Mesendoderm (in vitro differentiated cells): ENCODE measurements around the gene LDAH.

Experiments used
- DNase-seq: peaks from one replicate; pipeline ENCODE4 v3.0.0; 2013
- H2AK5ac ChIP-seq: 2 replicates; pipeline ENCODE4 v1.6.1; 2013; ENCODE audit warnings: low read length, inconsistent platforms
- H2BK120ac ChIP-seq: 2 replicates; pipeline ENCODE4 v1.6.1; 2013; ENCODE audit warnings: low read depth, mild to moderate bottlenecking, low read length, moderate library complexity, mixed read lengths
- H2BK15ac ChIP-seq: replicated peaks from 2 replicates; pipeline ENCODE4 v1.6.1; 2013; ENCODE audit warnings: low read depth, mild to moderate bottlenecking, moderate library complexity
- H2BK5ac ChIP-seq: 2 replicates; pipeline ENCODE4 v1.6.1; 2013; ENCODE audit warnings: low read length, inconsistent platforms
- H3K18ac ChIP-seq: 2 replicates; pipeline ENCODE4 v1.6.1; 2013; ENCODE audit warnings: mild to moderate bottlenecking, low read length, mixed read lengths
- H3K23ac ChIP-seq: one replicate; pipeline ENCODE4 v1.6.1; 2013; ENCODE audit warnings: low read length
- H3K27ac ChIP-seq: 2 replicates; pipeline ENCODE4 v1.5.1; 2013; ENCODE audit warnings: low read depth, mild to moderate bottlenecking, inconsistent platforms, low read length, moderate library complexity
- H3K27me3 ChIP-seq: 2 replicates; pipeline ENCODE4 v1.6.1; 2013; ENCODE audit warnings: low read length, control low read depth, mild to moderate bottlenecking, inconsistent platforms; ENCODE audit not compliant: insufficient read depth, poor library complexity
- H3K36me3 ChIP-seq: 2 replicates; pipeline ENCODE4 v1.6.1; 2013; ENCODE audit warnings: low read length, inconsistent platforms; ENCODE audit not compliant: control insufficient read depth, insufficient read depth
- H3K4ac ChIP-seq: one replicate; pipeline ENCODE4 v1.6.1; 2013; ENCODE audit warnings: low read depth, mild to moderate bottlenecking, low read length, moderate library complexity
- H3K4me1 ChIP-seq: 2 replicates; pipeline ENCODE4 v1.6.1; 2013; ENCODE audit warnings: low read depth, low read length, inconsistent platforms; ENCODE audit not compliant: control insufficient read depth
- H3K4me2 ChIP-seq: 2 replicates; pipeline ENCODE4 v1.6.1; 2013; ENCODE audit warnings: low read length
- H3K4me3 ChIP-seq: 2 replicates; pipeline ENCODE4 v1.5.1; 2013; ENCODE audit warnings: mild to moderate bottlenecking, low read length
- H3K56ac ChIP-seq: one replicate; pipeline ENCODE4 v1.6.1; 2013; ENCODE audit warnings: low read length
- H3K79me1 ChIP-seq: 2 replicates; pipeline ENCODE4 v1.6.1; 2013; ENCODE audit warnings: low read length, inconsistent platforms
- H3K79me2 ChIP-seq: 2 replicates; pipeline ENCODE4 v1.6.1; 2013; ENCODE audit warnings: mild to moderate bottlenecking, low read length; ENCODE audit not compliant: control insufficient read depth, insufficient read depth
- H3K9ac ChIP-seq: 2 replicates; pipeline ENCODE4 v1.6.1; 2013; ENCODE audit warnings: low read length, inconsistent platforms
- H4K5ac ChIP-seq: one replicate; pipeline ENCODE4 v1.6.1; 2013; ENCODE audit warnings: low read length
- H4K8ac ChIP-seq: one replicate; pipeline ENCODE4 v1.6.1; 2013; ENCODE audit warnings: low read depth, mild to moderate bottlenecking, control low read depth, low read length, moderate library complexity
- WGBS: extraction: QIAGEN DNeasy Blood & Tissue Kit; methylation state at CpG from one replicate; pipeline ENCODE4 v1.1.7; 2013; ENCODE audit warnings: low lambda C conversion rate, missing lambda C conversion rate; ENCODE audit not compliant: insufficient coverage; ENCODE audit errors: extremely low coverage; 5-methylcytosine and 5-hydroxymethylcytosine counted together

The LDAH gene

DNA sequence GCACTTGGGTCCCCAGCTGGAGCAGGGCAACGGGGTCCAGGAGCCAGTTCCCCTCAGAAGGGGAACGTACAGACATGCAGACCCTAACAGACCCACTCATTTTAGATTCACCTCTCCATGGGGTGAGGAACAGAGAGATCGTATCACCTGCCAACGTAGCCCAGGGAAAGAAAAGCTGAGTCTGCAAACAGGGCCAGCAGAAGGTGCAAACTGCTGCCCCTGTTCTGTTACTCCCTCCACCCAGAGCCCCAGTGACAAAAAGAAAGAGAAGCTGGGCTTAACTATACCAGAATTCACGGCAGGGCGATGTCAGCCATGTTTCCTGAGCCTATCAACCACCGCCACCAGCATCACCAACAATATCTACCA, 171.2 kb downstream of the LDAH start:
- no peaks in the 10 kb centered on the region for H3K4me1 ChIP-seq
- peak overlapping the region; percentile 96 for H3K9ac ChIP-seq
- H2AK5ac ChIP-seq, result no peak overlapping the region
- no peak overlapping the region for H4K5ac ChIP-seq
- no peaks in the 10 kb centered on the region for H3K79me1 ChIP-seq
- H3K4me2 ChIP-seq, result no peak overlapping the region
- H3K18ac ChIP-seq, result no peak overlapping the region
- DNase-seq, result no peak
- no peak overlapping the region for H3K4me3 ChIP-seq
- no peak overlapping the region for H3K4ac ChIP-seq
- no peak overlapping the region for H2BK120ac ChIP-seq
- no peak overlapping the region for H2BK15ac ChIP-seq
- H3K36me3 ChIP-seq, result no peaks in the 10 kb centered on the region
- no peak overlapping the region for H4K8ac ChIP-seq
- H3K56ac ChIP-seq, result peak overlapping the region; percentile 96
- WGBS, result no CpG with 5 or more reads among the region's 7 CpGs
- no peak overlapping the region for H3K27ac ChIP-seq
- no peaks in the 10 kb centered on the region for H3K27me3 ChIP-seq
- H3K79me2 ChIP-seq, result no peaks in the 10 kb centered on the region
- H2BK5ac ChIP-seq, result no peak overlapping the region
- no peak overlapping the region for H3K23ac ChIP-seq

DNA sequence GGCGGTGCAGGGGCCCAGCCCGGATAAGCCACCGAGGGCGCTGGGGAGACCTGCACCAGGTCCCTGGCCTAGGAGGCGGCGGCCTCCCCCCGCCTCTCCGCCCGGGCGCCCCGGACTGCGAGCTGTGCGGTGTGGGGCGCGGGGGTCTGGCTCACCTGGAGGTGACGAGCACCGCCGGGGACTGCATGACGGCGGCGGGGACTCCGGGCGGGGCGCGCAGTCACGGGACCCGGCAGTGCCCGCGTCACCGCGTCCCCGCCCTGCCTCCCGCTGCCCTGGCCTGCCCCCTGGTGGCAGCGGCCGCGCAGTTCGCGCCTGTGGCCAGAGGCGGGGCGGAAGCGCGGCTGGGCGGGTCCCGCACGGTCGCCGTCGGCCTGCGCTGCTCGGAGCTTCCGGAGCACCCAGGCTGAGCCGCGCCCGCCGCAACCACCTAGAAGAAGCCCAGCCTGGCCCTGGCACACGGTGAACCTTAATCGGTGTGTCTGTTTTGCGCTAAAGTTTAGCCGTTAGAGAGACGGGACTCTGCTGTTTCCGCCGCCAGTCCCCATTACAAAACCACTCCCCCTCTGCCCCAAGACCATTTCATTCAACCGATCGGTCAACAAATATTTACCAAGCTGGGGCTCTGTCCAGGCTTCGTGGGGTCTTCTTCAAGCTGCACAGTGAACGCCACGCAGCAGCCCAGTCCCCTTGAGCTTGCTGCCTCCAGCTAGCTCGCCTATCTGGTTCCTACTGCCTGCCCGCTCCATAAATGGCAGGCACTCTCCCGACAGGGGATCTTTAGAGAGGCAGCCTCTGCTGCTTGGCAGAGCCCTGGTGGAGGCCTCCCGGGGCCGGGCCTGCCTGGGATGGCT, 171.8 kb downstream of the LDAH start, which contains the start of gene HS1BP3:
TSS of gene HS1BP3 (minus strand) at position 222 of the 854 bp plus-strand sequence. CDS start at position 187, 35 bp downstream.
- Histone ChIP-seq H3K36me3 (no peaks in the 10 kb centered on the region), H3K4me1 (no peaks in the 10 kb centered on the region), H2BK5ac (no peak within 1 kb of the TSS), H3K18ac (peak within 1 kb of the TSS; percentile 32), H3K4me3 (peak within 1 kb of the TSS; percentile 75), H3K4ac (no peak within 1 kb of the TSS), H3K79me2 (no peaks in the 10 kb centered on the region), H3K27me3 (no peaks in the 10 kb centered on the region), H3K23ac (peak within 1 kb of the TSS; percentile 20), H2AK5ac (no peak within 1 kb of the TSS), H4K8ac (peak within 1 kb of the TSS; percentile 59), H4K5ac (peak within 1 kb of the TSS; percentile 91), H2BK15ac (no peak within 1 kb of the TSS), H3K9ac (peak within 1 kb of the TSS; percentile 96), H2BK120ac (no peak within 1 kb of the TSS), H3K4me2 (peak within 1 kb of the TSS; percentile 83), H3K79me1 (no peaks in the 10 kb centered on the region), H3K27ac (peak within 1 kb of the TSS; percentile 20), H3K56ac (peak within 1 kb of the TSS; percentile 96)
- DNase-seq, result peak; percentile 82
- WGBS, result no CpG with 5 or more reads among the region's 72 CpGs

DNA sequence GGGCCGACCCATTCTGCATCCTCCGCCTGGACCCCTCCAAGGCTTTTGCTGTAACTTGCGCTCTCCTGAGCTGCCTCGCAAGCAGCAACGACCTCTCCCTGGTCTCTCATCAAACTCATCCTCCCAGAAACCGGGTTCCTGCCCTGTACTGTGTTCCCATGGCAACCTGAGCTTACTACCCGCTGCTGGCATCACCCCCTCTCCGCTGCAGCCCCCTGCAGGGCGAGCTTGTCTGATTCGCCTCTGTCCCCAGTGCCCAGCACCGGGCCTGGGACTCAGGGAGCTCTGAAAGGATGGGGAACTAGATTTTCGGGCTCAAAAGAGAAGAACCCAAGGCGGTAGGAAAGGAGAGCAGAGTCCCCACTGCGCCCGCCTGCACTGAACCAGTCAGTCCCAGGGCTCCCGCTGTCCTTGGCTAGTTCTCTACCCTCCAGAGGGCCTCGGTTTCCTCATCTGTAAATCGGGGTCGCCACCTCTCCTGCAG, 172.5 kb downstream of the LDAH start:
- no peaks in the 10 kb centered on the region for H3K79me1 ChIP-seq
- no peaks in the 10 kb centered on the region for H3K4me1 ChIP-seq
- DNase-seq, result peak; percentile 57
- peak overlapping the region; percentile 59 for H4K8ac ChIP-seq
- H3K36me3 ChIP-seq, result no peaks in the 10 kb centered on the region
- no peak overlapping the region for H2BK5ac ChIP-seq
- H3K4ac ChIP-seq, result no peak overlapping the region
- no peak overlapping the region for H3K23ac ChIP-seq
- peak overlapping the region; percentile 71 for H3K56ac ChIP-seq
- H3K27me3 ChIP-seq, result no peaks in the 10 kb centered on the region
- H3K4me2 ChIP-seq, result peak overlapping the region; percentile 81
- no peaks in the 10 kb centered on the region for H3K79me2 ChIP-seq
- no peak overlapping the region for H2BK120ac ChIP-seq
- H3K4me3 ChIP-seq, result peak overlapping the region; percentile 38
- H2AK5ac ChIP-seq, result no peak overlapping the region
- no CpG with 5 or more reads among the region's 19 CpGs for WGBS
- H3K18ac ChIP-seq, result peak overlapping the region; percentile 32
- H2BK15ac ChIP-seq, result no peak overlapping the region
- H4K5ac ChIP-seq, result no peak overlapping the region
- H3K9ac ChIP-seq, result peak overlapping the region; percentile 81
- H3K27ac ChIP-seq, result no peak overlapping the region

DNA sequence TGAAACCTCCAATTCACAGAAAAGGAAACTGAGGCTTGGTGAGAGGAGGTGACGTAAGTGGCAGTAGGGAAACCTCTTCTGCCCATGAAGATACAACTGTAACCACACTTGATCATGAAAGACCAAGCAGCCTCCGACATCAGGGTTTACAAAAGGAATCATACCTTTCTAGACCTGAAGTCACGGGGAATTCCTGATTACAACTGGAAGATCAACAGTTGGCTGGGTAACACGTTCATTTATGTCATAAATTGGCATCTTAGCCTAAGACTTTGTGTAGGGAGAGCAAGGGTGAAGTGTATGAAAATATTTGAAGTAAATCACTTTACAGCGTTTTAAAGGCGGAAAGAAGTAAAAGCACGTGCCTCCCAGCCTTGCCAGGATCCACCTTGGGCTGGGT, 172.9 kb downstream of the LDAH start:
- WGBS, result no CpG with 5 or more reads among the region's 7 CpGs
- Histone ChIP-seq H3K4me3 (no peak overlapping the region), H4K5ac (no peak overlapping the region), H3K4me1 (no peaks in the 10 kb centered on the region), H2BK5ac (no peak overlapping the region), H3K56ac (peak overlapping the region; percentile 71), H3K4me2 (peak overlapping the region; percentile 81), H3K9ac (peak overlapping the region; percentile 81), H3K18ac (no peak overlapping the region), H3K27ac (no peak overlapping the region), H3K79me2 (no peaks in the 10 kb centered on the region), H3K23ac (peak overlapping the region; percentile 20), H2BK120ac (no peak overlapping the region), H2BK15ac (no peak overlapping the region), H3K36me3 (no peaks in the 10 kb centered on the region), H2AK5ac (no peak overlapping the region), H3K4ac (no peak overlapping the region), H3K79me1 (no peaks in the 10 kb centered on the region), H3K27me3 (no peaks in the 10 kb centered on the region), H4K8ac (no peak overlapping the region)
- no peak for DNase-seq

DNA sequence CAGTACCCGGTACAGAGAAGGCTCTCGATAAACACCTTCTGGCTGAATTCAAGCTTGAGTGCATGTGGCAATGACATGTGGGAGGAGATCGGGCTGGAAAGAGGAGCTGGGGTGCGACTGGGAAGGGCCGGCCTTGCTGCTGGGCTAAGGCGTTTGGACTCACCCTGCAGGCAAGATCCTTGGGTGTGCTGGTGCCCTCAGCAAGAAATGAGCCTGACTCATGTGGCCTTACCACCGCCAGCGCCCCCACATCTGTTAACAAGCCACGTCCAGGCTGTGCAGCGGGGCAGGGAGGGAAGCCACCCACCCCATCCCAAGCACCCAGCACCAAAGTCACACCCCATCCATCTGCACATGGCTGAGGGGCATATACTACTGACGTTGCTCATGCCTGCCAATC, 173.3 kb downstream of the LDAH start:
- no peaks in the 10 kb centered on the region for H3K79me2 ChIP-seq
- H2BK120ac ChIP-seq, result no peak overlapping the region
- H2BK5ac ChIP-seq, result no peak overlapping the region
- H4K5ac ChIP-seq, result no peak overlapping the region
- H3K4me3 ChIP-seq, result no peak overlapping the region
- H3K4me2 ChIP-seq, result no peak overlapping the region
- no peaks in the 10 kb centered on the region for H3K79me1 ChIP-seq
- no peaks in the 10 kb centered on the region for H3K4me1 ChIP-seq
- H3K27ac ChIP-seq, result no peak overlapping the region
- no peak overlapping the region for H3K9ac ChIP-seq
- DNase-seq, result no peak
- H3K18ac ChIP-seq, result no peak overlapping the region
- H3K36me3 ChIP-seq, result no peaks in the 10 kb centered on the region
- no peak overlapping the region for H3K23ac ChIP-seq
- H3K27me3 ChIP-seq, result no peaks in the 10 kb centered on the region
- peak overlapping the region; percentile 71 for H3K56ac ChIP-seq
- H2BK15ac ChIP-seq, result no peak overlapping the region
- H3K4ac ChIP-seq, result no peak overlapping the region
- H2AK5ac ChIP-seq, result no peak overlapping the region
- WGBS, result no CpG with 5 or more reads among the region's 11 CpGs
- no peak overlapping the region for H4K8ac ChIP-seq
